Left kidney (tissue), 2 donors: ENCODE results near the gene KAT6B. TPM values are rescaled to one million over a fixed set of nuclear protein-coding genes. Genes with fewer than 3 reads are reported as not detected.

Experiments
- DNase-seq: peaks from one replicate; pipeline ENCODE4 v3.0.0-alpha.2; 2013
- polyA plus RNA-seq: library from polyadenylated mRNA; unstranded; fragments of 120-200 nt; gene quantifications from one replicate; pipeline ENCODE4 v1.2.1, GENCODE V29; 2013; ENCODE audit not compliant: insufficient read length

The KAT6B gene
- polyA plus RNA-seq, 1 donor = 53.6 TPM

DNA sequence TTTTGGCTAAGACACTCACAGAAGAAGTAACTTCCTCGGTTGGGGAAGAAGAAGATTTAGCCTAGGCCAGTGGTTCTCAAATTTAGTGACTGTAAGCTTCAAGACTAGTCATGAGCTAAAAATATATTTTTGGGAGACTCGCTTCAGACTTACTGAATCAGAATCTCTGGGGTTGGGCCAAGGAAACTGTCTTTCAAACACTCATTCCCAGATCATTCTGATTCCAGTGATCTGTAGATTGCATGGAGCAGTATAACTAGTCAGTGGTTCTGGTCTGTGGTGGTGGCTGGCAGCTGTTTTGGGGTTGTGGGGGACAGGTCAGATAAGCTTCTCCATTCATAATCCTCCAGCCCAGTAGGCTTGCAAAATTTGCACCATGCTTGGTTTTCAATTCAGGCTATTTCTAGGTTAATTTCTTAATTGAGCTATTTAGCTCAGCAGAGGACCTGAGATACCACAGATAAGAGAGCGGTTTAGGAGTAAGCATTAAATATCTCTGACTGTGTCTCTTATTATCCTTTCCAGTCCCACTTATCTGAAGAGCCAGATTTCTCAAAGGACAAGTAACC, 3.8 kb upstream of the KAT6B start:
- DNase-seq = no peak

DNA sequence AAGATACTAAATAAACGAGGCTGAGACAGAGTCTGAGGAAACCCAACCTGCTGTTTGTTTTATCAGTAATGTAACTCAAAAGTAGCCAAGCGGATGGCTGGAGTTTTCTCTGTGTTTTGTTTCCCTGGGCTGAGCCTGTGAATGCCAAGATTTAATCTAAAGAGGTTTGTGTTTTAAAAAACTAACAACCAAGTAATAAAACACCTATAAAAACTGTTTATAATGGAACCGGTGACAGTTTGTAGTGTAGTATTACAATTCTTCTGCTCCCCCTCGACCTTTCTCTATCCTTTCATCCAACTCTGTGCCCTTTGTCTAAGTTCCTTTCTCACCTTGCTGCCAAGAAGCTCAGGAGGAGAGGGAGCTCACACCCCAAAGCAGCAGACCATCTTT, 2.6 kb upstream of the KAT6B start:
- DNase-seq = peak; percentile 35

- peak; percentile 32 for DNase-seq
Measured at GRCh38 chr10:74824184-74824899, 2.1 kb upstream of the KAT6B start.

GRCh38 chr10:74824900-74825370, 1.5 kb upstream of the KAT6B start:
- DNase-seq = peak; percentile 30

DNA sequence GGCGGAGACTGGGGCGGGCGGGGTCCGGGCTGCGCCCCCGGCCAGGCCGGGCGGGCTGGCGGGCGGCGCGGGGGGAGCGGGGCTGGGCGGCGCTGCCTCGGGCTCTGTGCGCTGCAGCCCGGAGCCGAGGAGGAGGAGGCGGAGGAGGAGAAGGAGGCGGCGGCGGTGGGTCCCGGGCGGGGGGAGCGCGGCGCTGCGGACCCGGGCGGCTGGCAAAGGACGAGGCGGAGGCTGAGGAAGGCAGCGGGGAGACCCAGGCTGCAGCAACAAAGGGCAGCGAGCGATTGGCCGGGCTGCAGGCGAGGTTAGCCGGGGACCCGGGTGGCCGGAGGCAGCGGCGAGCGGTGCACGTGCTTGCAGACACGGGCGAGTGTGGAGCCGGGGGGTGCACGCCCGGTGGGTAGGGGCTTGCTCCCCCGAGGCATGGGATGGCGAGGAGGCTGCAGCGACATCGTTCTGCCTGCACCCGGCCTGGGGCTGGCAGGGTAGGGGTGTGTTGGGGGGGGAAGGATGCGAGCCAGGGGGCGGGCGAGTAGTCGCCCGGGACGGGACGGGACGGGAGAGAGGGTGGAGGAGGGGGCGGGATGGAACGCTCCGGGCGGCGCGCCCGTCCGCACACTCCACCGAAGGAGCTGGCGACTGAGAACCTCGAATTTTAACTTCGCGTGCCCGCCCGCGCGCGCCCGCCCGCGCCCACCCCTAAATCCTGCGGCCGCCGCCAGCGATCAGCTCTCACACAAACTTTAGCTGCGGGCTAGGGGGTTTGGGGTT, 844 bp upstream of the KAT6B start:
- DNase-seq = peak; percentile 55

GRCh38 chr10:74827045-74827441, 643 bp downstream of the KAT6B start:
- no peak for DNase-seq

DNA sequence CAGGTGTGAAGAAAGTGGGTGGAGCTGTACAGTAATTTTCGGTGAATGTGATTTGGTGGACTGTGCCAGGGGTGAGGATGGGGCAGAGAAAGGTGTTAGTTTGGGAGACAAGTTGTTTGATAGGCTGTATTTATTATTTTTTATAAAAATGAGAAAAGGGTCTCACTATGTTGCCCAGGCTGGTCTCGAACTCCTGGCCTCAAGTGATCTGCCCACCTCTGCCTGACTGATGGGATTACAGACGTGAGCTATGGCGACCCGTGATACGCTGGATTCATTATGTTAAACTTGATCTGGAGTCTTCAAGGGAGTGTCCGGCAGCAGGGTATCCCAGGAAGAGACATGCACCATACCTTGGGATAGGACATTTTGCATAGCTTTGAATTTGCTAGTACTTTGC, 1.3 kb downstream of the KAT6B start:
- no peak for DNase-seq

DNA sequence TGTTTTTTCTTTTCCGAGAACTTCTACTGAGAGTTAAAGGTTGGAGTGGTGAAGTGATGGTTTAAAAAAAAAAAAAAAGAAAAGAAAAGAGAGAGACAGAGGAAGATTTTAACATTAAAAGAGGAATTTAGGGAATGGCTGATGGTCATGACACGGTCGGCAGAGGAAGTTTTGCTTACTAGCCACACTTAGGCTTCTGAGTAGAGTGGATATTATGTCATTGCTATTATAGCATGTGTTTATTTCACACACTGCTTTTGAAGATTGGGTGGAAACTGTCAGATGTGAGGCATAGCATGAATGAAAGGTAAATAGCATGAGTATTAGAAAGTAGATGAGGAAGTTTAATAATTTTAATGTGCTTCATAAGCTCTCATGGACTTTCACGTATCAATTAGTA, 2.5 kb downstream of the KAT6B start:
- DNase-seq = no peak

GRCh38 chr10:74831518-74832120, 5.2 kb downstream of the KAT6B start:
- no peak for DNase-seq

- DNase-seq = no peak
Measured at GRCh38 chr10:74835963-74836362, 9.6 kb downstream of the KAT6B start.

DNA sequence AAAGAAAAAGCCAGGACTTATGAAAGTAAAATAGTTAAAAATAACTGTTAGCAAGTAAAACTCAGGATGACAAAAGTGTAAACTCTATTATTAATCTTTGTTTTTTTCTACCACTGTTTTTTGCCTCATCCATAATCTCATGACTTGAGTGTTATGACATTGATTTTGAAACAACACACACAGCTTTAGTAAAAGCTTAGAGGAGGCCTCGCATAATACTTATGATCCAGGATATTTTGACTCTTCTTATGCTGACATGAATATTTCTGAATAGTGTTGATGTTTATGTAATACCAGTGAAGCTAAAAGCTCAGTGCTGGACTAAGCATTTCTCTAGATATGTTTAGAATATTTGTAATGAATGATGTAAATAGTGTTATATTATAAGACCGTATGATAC, 10.5 kb downstream of the KAT6B start:
- DNase-seq = no peak

- DNase-seq = no peak
Measured at GRCh38 chr10:74837743-74838142, 11.3 kb downstream of the KAT6B start.

- DNase-seq = no peak
Measured at GRCh38 chr10:74839708-74840107, 13.3 kb downstream of the KAT6B start.

DNA sequence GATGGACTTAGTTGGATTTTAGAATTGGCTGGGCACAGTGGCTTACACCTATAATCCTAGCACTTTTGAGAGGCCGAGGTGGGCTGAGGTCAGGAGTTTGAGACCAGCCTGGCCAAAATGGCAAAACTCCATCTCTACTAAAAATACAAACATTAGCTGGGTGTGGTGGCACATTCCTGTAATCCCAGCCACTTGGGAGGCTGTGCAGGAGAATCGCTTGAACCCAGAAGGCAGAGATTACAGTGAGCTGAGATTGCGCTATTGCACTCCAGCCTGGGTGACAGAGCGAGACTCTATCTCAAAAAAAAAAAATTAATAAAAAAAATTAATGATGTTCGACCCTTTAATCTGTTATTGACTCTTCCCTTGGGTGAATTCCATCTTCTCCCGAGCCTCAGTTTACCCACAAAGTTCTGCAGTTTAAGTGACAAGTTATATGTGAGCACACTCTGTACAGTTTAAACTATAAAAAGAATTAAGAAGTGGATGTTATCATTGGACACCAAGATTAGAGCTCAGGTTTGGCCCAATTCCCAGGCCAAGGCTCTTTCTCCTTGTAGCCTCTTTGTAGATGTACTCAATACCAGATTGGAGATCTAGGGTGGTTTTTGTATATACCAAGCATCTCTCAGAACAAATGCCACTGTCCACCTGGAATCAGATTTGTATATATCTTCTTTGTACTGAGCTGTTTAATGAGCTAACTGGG, 15.0 kb downstream of the KAT6B start:
- DNase-seq = no peak

DNA sequence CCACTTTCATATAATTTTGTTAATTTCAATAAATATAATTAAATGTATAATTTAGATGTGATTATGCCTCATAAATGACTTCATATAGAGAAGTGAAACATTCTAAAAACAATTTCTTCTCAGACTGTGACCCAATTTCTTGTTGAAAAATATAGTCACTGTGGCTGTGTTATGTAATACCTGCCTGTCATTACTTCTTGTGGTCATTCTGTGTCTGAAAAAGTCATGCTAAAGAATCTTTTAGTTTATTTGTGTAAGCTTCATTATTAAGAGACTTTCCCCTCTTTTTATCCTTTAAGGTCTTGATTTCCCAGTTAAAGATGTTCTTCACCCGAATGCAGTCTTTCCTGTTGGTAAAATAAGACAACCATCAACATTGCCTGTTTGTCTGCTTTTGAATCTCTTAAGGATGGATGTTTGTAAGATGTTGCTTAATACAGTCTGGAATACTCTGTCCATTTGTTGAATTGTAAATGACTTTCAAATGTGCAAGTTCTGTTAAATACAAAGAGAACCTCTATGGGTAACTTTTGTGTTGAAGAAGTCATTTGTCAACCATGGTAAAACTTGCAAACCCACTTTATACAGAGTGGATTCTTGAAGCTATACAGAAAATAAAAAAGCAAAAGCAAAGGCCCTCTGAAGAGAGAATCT, 16.0 kb downstream of the KAT6B start:
- DNase-seq = no peak

- no peak for DNase-seq
Measured at GRCh38 chr10:74846958-74847357, 20.6 kb downstream of the KAT6B start.

DNA sequence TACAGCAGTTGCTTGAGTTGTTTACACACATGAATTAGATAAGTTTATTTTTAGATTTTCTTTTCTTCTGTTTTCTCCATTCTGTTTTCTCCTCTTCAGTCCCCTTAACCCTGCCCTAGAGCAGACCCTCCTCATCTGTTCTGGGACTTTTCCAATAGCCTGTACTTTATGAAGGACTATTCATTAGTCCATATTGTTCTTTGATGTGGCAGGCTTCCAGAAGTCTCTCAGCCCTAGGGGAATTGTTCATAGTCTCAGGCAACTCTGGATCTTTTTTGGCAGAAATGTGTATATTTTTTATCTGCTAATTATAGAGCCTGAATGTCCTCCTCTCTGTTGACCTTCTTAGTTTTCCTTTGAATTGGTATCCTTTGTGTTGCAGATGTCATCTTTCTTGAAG, 25.4 kb downstream of the KAT6B start:
- DNase-seq = no peak

DNA sequence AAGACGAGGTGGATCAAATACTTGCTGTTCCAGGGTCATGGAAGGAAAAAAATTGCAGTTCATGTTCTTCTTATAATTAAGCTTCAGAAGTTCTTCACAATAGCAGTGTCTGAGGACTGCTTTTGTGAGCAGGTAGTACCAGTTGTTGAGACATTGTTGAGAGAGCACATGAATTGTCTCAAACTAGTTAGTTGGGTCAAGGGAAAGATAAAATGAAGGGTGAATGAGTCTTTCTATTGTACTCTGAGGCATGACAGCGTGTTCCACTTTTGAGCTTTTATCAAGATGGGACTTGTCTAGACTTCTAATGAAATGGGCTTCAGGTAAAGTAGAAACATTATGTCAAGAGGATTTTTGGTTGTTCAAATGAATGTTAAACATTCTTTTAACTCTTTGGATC, 26.0 kb downstream of the KAT6B start:
- no peak for DNase-seq

- no peak for DNase-seq
Measured at GRCh38 chr10:74854610-74855009, 28.2 kb downstream of the KAT6B start.

- no peak for DNase-seq
Measured at GRCh38 chr10:74855027-74855426, 28.6 kb downstream of the KAT6B start.

GRCh38 chr10:74855439-74855838, 29.0 kb downstream of the KAT6B start:
- DNase-seq = no peak

DNA sequence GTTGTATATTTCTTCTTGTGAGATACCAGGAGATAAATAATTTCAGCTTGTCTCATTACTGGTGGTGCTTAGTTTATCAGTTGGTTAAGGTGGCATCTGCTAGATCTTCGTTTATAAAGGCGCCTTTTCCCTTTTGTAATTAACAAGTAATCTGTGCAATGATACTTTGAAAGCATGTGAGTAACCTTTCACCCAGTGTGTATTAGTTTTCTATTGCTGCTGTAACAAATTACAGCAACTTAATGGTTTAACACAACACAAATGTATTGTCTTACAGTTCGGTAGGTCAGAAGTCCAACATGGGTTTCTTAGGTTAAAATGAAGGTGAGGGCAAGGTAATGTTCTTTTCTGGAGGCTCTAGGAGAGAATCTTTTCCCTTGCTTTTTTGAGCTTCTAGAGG, 30.5 kb downstream of the KAT6B start:
- DNase-seq = no peak
